GM12878 (cell line): ENCODE results near the gene CFI. TPM values are rescaled to one million over a fixed set of nuclear protein-coding genes. Genes with fewer than 3 reads are reported as not detected.

ENCODE experiments used
- BHLHE40 ChIP-seq, 2 experiments: fragments of 450-650 bp in 1 of 2; IDR thresholded peaks; 2 replicates each; pipeline ENCODE4 v1.6.1; 2011 to 2017; ENCODE audit warnings: low read depth in 2 of 2, borderline replicate concordance in 1 of 2, improper control_type of control experiment in 1 of 2, low read length in 1 of 2, mild to moderate bottlenecking in 1 of 2
- BRCA1 ChIP-seq: IDR thresholded peaks from 2 replicates; pipeline ENCODE4 v1.6.1; 2011; ENCODE audit warnings: low read depth, low read length, improper control_type of control experiment
- CHD4 ChIP-seq: fragments of 200-600 bp; sonication (generic); IDR thresholded peaks from 2 replicates; pipeline ENCODE4 v1.6.1; 2016; ENCODE audit warnings: mild to moderate bottlenecking
- DPF2 ChIP-seq: fragments of 450-650 bp; IDR thresholded peaks from 2 replicates; pipeline ENCODE4 v1.6.1; 2017; ENCODE audit warnings: mild to moderate bottlenecking
- HDGF ChIP-seq: fragments of 450-650 bp; IDR thresholded peaks from 2 replicates; pipeline ENCODE4 v1.6.1; 2016; ENCODE audit warnings: antibody characterized with exemption
- LARP7 ChIP-seq: fragments of 450-650 bp; IDR thresholded peaks from 2 replicates; pipeline ENCODE4 v1.6.1; 2017; ENCODE audit warnings: mild to moderate bottlenecking
- NFYA ChIP-seq: IDR thresholded peaks from 2 replicates; pipeline ENCODE4 v1.6.1; 2011; ENCODE audit warnings: low read depth, mild to moderate bottlenecking, low read length, improper control_type of control experiment, borderline replicate concordance
- POLR2AphosphoS2 ChIP-seq: IDR thresholded peaks from 2 replicates; pipeline ENCODE4 v1.6.1; 2011; ENCODE audit warnings: low read depth, mild to moderate bottlenecking, low read length, improper control_type of control experiment, moderate library complexity
- POLR2AphosphoS5 ChIP-seq: IDR thresholded peaks from 2 replicates; pipeline ENCODE4 v1.6.1; 2011; ENCODE audit warnings: mild to moderate bottlenecking, low read length, inconsistent platforms
- ZNF24 ChIP-seq: fragments of 450-650 bp; IDR thresholded peaks from 2 replicates; pipeline ENCODE4 v1.6.1; 2017; ENCODE audit warnings: antibody characterized with exemption, mild to moderate bottlenecking
- ZSCAN29 ChIP-seq: fragments of 450-650 bp; IDR thresholded peaks from 2 replicates; pipeline ENCODE4 v1.6.1; 2017; ENCODE audit warnings: mild to moderate bottlenecking, moderate library complexity
- polyA plus RNA-seq, 11 experiments: library from polyadenylated mRNA; depleted of rRNA in 4 of 11; unstranded in 6 of 11; stranded (reverse) in 5 of 11; fragments of >200 nt; fragmentation: Nextera tagmentation in 4 of 11; fragmentation: Illumina TruSeq in 1 of 11; extraction: Ambion mirVana in 4 of 11; extraction: Trizol in 1 of 11; gene quantifications; 1 replicate in 1 of 11; 2 replicates in 10 of 11; pipeline versions ENCODE4 v1.2.1 to v1.2.3, GENCODE V29; 2011 to 2016; ENCODE audit warnings: inconsistent platforms in 2 of 11, missing spikeins in 2 of 11, low read depth in 1 of 11
- total RNA-seq, 4 experiments: library from RNA; depleted of rRNA in 3 of 4; stranded (reverse); fragments of >200 nt in 3 of 4; fragmentation: Illumina TruSeq in 1 of 4; extraction: Trizol in 1 of 4; gene quantifications; 2 replicates each; pipeline versions ENCODE4 v1.2.1 to v1.2.3, GENCODE V29; 2013 to 2021

The CFI gene
- total and polyA plus RNA-seq, 10 of the 15 experiments (the other 5 are each of a cell fraction or from before 2014, with no cell fraction given), result 0.15 to 0.28 TPM; not detected in 8

DNA sequence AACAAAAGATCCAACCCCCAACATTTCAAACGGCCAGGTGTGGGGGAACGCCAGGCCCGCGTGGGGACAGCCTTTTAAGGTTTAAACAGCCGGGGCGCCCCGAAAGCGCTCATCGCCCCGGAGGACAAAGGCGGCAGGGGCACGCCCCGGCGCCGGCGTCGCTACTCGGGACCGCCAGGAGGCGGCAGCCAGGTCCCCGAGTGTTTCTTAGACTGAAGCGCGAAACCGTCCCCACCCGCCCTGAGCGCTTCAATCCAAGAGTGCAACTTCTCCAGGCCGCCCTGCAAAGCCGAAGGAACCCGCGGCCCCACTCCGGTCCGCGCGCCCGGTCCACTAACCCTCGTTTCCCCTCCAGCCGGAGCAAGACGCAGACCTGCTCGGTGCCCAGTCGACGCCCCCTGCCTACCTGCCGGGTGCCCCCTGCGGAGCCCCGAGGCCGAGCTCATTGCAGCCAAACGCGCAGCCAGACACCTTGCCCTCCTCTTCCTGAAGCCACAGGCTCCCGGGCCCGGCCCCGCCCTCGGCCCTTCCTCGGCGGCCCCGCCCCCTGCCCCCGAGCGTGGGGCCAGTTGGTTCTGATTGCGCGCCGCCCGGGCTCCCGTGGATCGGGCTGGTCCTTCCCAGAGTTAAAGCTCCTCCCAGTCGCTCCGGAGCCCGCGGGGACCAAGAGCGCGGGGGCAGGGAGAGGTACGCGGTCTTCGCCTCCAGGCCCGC is 98.7 kb downstream of the CFI start, which contains the start of gene CASP6 (continued):
- TF ChIP-seq HDGF (0 out of 2 replicates have a peak, but pooled peaks have one; percentile 27), POLR2AphosphoS5 (peak; percentile 50), BRCA1 (no peak), DPF2 (no peak), ZNF24 (no peak), LARP7 (peak; percentile 67; the same call in 1 of the 2 replicates), CHD4 (no peak), NFYA (no peak), ZSCAN29 (no peak), POLR2AphosphoS2 (no peak), BHLHE40 (IDR thresholded peaks at IDR 0.05; ENCODE audit: borderline replicate concordance in 1 of 2, low read depth in 2 of 2, low read length in 1 of 2) (peak in 1 of 2 experiments; percentile 37; a peak in 1 of 4 replicates)
